Calu3 (cell line): ENCODE measurements around the gene ZNF280D. TPM values are rescaled to one million over a fixed set of nuclear protein-coding genes. Genes with fewer than 3 reads are reported as not detected.

Experiments used
- BruUV-seq: library from RNA; stranded (reverse); fragments of 400-500 nt; replicated peaks from 2 replicates; lab custom pipeline; 2021; lab: Mats Ljungman, UMichigan
- CTCF ChIA-PET: fragments of 300-600 bp; sonication (Branson Sonifier 250); formaldehyde crosslinking; loops from one replicate; lab custom pipeline; 2022; ENCODE audit warnings: antibody characterized with exemption; lab: Charles Lee
- DNase-seq: peaks from one replicate; pipeline ENCODE4 v3.0.0; 2022
- H3K27ac Mint-ChIP-seq: one replicate; pipeline ENCODE4 v1.8.0; 2022; ENCODE audit warnings: mixed read lengths; ENCODE audit not compliant: unreplicated experiment
- H3K27me3 Mint-ChIP-seq: one replicate; pipeline ENCODE4 v1.8.0; 2022; ENCODE audit warnings: mixed read lengths; ENCODE audit not compliant: unreplicated experiment
- H3K36me3 Mint-ChIP-seq: one replicate; pipeline ENCODE4 v1.8.0; 2022; ENCODE audit warnings: mild to moderate bottlenecking, moderate library complexity, mixed read lengths; ENCODE audit not compliant: insufficient read depth, unreplicated experiment
- H3K4me1 Mint-ChIP-seq: one replicate; pipeline ENCODE4 v1.8.0; 2022; ENCODE audit warnings: mild to moderate bottlenecking, low read depth, mixed read lengths; ENCODE audit not compliant: unreplicated experiment
- H3K4me3 Mint-ChIP-seq: one replicate; pipeline ENCODE4 v1.8.0; 2022; ENCODE audit warnings: mild to moderate bottlenecking, low read depth, moderate library complexity, mixed read lengths; ENCODE audit not compliant: unreplicated experiment
- H3K9me3 Mint-ChIP-seq: one replicate; pipeline ENCODE4 v1.8.0; 2022; ENCODE audit warnings: low read depth, mixed read lengths; ENCODE audit not compliant: unreplicated experiment
- intact Hi-C: fragments of 100-400 bp; cut with micrococcal nuclease; formaldehyde crosslinking; loops from one replicate; pipeline ENCODE4 v1.10.0; 2022; ENCODE audit not compliant: unreplicated experiment
- total RNA-seq: library from RNA; stranded (reverse); gene quantifications from 2 replicates; pipeline ENCODE4 v1.2.3, GENCODE V29; 2022
- TF ChIP-seq, protein P1 (sequence below): fragments of 200-600 bp; IDR thresholded peaks from one replicate; pipeline ENCODE4 v1.8.0; 2022; ENCODE audit warnings: antibody characterized with exemption; ENCODE audit not compliant: unreplicated experiment

The ZNF280D gene
- total RNA-seq, 1 experiment from 2014 or later: 36.0 TPM

DNA sequence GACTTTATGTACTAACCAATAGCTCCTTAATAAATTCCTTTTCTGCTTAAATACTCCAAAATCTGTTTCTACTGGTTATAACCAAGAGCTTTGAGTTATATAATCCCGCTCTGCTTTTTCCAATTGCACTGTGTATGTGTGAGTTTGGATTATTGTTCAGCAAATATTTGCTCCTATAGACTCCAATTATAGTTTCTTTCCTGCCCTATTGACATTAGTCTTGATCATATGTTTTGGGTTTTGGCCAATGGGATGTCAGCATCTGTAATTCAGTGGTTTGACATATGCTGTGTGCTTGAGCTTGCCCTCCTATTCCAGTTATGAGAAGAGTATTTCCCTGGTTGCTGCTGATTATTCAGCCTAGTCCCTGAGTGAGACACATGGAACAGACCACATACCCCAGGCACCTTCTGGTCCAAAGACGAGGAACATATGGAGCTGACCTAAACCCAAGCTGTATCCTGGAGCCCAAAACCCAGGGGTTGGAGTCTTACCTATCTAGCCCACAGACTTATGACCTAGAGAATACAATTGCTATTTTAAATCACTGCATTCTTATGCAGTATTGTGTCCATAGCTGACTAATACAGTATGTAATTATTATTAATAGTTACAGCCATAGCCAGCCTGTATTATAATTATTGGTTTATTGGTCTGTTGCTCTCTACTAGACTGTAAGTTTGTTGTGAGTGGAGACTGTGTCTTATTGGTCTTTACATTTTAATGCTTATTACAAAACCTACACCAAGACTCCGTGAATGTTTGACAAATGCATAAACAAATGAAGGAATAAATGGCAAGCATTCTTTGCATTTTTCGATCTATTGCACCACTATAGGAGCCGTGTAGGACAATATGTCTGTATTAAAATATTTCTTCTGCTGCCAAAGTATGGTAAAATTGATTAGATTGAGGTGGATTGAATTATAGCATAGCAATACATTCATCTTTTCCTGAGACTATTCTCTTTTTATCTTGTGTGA is 11.7 kb upstream of the ZNF280D start:
- Mint-ChIP-seq H3K4me3 (no peak overlapping the region), H3K9me3 (no peaks in the 10 kb centered on the region), H3K4me1 (peaks cover 10% of the 10 kb centered on the region), H3K27ac (no peak overlapping the region), H3K36me3 (no peaks in the 10 kb centered on the region), H3K27me3 (no peaks in the 10 kb centered on the region)
- no peak for DNase-seq
- intact Hi-C loops: no loop called here
- TF ChIP-seq, protein P1, sequence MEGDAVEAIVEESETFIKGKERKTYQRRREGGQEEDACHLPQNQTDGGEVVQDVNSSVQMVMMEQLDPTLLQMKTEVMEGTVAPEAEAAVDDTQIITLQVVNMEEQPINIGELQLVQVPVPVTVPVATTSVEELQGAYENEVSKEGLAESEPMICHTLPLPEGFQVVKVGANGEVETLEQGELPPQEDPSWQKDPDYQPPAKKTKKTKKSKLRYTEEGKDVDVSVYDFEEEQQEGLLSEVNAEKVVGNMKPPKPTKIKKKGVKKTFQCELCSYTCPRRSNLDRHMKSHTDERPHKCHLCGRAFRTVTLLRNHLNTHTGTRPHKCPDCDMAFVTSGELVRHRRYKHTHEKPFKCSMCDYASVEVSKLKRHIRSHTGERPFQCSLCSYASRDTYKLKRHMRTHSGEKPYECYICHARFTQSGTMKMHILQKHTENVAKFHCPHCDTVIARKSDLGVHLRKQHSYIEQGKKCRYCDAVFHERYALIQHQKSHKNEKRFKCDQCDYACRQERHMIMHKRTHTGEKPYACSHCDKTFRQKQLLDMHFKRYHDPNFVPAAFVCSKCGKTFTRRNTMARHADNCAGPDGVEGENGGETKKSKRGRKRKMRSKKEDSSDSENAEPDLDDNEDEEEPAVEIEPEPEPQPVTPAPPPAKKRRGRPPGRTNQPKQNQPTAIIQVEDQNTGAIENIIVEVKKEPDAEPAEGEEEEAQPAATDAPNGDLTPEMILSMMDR: no peak
- CTCF ChIA-PET: no interaction called here
- BruUV-seq: no TSS peak

DNA sequence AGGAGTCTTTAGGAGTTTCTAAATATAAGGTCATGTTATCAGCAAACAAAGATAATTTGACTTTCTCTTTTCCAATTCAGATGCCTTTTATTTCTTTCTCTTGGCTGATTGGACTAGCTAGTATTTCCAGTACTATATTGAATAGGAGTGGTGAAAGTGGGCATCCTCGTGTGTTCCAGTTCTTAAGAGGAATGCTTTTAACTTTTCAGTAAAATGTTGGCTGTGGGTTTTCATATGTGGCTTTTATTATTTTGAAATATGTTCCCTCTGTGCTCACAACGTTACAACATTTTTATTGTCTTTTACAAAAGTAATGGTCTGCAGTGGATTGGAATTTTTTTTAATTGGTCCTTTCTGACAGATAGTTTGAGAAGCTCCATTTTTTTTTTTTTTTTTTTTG is 8.2 kb upstream of the ZNF280D start:
- intact Hi-C loops: no loop called here
- CTCF ChIA-PET: interaction anchor here (0.6 kb wide), 2 partner anchors 77 to 406 kb away, joined by 4 read pairs; no protein-coding TSS in a partner anchor
- TF ChIP-seq, protein P1: no peak
- DNase-seq: no peak
- peaks cover 10% of the 10 kb centered on the region for H3K4me1 Mint-ChIP-seq
- no peaks in the 10 kb centered on the region for H3K9me3 Mint-ChIP-seq
- no peaks in the 10 kb centered on the region for H3K36me3 Mint-ChIP-seq
- H3K27me3 Mint-ChIP-seq: no peaks in the 10 kb centered on the region
- no peak overlapping the region for H3K27ac Mint-ChIP-seq
- no peak overlapping the region for H3K4me3 Mint-ChIP-seq
- no TSS peak for BruUV-seq

DNA sequence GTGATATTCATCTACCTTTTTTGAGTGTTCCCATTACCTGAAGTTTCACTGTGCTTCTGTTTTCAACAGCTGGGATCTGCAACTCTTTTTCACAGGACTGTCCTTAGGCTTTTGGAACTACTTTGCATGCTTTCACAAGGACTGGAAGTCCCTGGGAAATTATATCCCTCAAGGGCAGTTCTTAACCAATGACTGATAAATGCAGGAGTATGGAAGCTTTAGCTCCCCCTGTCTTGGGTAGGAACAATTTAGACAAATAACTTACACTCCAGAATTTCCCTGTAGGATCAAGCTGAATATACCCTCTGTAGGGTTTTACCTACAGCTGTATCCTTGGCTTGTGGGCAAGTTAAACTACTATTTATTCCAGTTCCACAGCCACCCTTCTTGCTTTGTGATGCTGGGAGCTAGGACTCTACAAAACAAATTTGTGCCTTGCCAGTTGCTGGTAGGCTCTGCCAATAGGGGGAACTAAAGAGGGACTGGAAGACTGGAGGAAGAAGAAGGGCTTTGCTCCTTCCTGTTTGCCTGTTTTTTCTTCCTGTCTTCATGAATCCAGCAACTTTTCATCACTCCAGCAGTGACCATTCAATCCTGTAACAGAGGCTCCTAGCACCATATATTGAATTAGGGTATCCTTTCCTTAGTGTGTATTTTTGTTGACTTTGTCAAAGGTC is 6.8 kb upstream of the ZNF280D start:
- Mint-ChIP-seq H3K4me3 (no peak overlapping the region), H3K9me3 (peaks cover 2% of the 10 kb centered on the region), H3K4me1 (peaks cover 2% of the 10 kb centered on the region), H3K27me3 (no peaks in the 10 kb centered on the region), H3K27ac (no peak overlapping the region), H3K36me3 (no peaks in the 10 kb centered on the region)
- TF ChIP-seq, protein P1: no peak
- CTCF ChIA-PET: interaction anchor here (0.6 kb wide), 2 partner anchors 537 to 923 kb away, joined by 3 to 4 read pairs; no protein-coding TSS in a partner anchor
- BruUV-seq: no TSS peak
- intact Hi-C loops: loop anchor here (10.0 kb wide), 1 partner anchor 245 kb away; no protein-coding TSS in a partner anchor
- DNase-seq: no peak

DNA sequence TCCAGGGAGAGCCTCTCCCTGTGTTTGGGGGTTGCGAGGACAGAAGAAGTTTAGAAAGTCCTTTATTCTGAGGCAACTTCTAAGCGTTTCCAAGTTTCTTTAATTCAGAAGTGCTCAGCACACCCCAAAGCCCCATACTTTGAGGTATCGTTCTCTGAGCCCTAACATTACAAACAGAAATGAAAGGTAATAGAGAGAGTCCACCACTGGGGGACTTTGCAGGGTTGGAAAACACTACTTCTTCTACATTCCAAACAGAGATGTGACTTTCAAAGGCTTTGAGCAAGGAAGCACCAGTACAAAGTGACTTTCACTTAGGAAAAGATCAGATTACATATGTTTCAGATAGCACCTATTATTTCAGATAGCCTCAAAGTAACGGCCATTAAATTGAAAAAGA is 6.2 kb upstream of the ZNF280D start:
- BruUV-seq: no TSS peak
- Mint-ChIP-seq H3K36me3 (no peaks in the 10 kb centered on the region), H3K9me3 (peaks cover 2% of the 10 kb centered on the region), H3K27ac (no peak overlapping the region), H3K27me3 (no peaks in the 10 kb centered on the region), H3K4me1 (no peaks in the 10 kb centered on the region), H3K4me3 (no peak overlapping the region)
- DNase-seq: no peak
- CTCF ChIA-PET: interaction anchor here (0.6 kb wide), 1 partner anchor 537 kb away, joined by 3 read pairs; no protein-coding TSS in a partner anchor
- TF ChIP-seq, protein P1: no peak
- intact Hi-C loops: loop anchor here (10.0 kb wide), 1 partner anchor 245 kb away; no protein-coding TSS in a partner anchor
